ENCODE measurements around the gene KCNMB2. TPM values are rescaled to one million over a fixed set of nuclear protein-coding genes. Genes with fewer than 3 reads are reported as not detected.
"Not testable (repeated sequence)": the region's sequence is repeated elsewhere in the genome, so short reads cannot be mapped to it uniquely, and the experiment has no call there.

KCNMB2 gene
- total RNA-seq, 1 donor from 2014 or later = not detected

GRCh38 chr3:178518660-178519396 is 17.4 kb upstream of the KCNMB2 start:
- intact Hi-C loops (cut with micrococcal nuclease) = no loop called here

- intact Hi-C loops (cut with micrococcal nuclease) = no loop called here
Measured at GRCh38 chr3:178519701-178520100, 16.5 kb upstream of the KCNMB2 start.

DNA sequence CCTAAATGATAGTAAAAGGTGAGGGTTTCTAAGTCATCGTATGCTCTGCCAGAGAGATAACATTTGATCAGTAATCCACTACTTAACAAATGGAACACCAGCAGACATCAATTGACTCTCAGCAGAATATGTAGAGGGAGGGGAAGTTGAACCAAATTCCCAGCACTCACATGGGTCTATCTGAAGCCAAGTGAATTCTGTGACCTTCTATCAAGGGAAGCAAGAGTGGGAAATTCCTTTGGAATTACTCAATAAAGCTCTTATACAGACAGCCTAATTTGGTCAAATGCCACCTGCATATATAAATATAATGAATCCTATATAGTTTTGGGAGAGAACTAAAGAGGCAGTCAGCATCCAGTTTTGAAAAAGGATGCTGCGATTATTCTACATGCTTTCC is 15.8 kb upstream of the KCNMB2 start:
- intact Hi-C loops (cut with micrococcal nuclease) = no loop called here

DNA sequence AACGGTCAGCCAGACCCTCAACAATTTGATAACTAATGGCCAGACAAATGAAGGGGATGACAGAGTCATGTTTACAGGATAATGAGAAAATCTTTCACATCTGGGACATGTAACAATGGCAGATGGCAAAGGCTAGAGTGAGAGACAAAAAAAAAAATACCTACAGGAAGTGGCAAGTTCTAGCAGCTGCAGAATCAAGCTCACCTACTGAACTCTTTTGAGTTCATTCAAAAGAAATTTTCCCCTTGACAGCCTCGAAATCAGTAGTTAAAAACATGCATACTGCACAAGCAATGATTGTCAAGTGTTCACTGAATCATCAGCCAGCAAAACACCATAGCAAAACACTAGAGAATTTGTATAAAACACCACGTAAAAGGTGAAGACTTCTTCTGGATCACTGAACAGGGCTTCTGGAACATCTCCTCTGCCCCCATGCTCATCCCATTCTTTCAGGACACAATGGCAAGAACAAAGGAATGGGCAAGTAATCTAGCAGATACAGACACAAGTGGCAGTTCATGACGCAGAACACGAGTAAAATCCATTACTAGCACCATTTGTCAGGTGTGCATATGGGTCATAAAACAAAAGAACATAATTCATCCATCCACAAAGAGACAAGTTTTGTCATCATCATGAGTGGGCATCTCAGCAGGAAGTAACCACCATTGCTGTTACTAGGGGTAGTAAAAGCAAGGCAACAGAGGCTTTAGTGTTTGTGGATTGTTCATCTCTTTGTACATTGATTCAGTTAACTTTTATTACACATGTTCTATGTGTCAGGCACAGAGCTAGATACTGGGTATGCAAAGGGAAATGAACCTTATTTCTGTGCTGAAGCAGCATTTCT is 13.8 kb upstream of the KCNMB2 start:
- intact Hi-C loops (cut with micrococcal nuclease) = no loop called here

DNA sequence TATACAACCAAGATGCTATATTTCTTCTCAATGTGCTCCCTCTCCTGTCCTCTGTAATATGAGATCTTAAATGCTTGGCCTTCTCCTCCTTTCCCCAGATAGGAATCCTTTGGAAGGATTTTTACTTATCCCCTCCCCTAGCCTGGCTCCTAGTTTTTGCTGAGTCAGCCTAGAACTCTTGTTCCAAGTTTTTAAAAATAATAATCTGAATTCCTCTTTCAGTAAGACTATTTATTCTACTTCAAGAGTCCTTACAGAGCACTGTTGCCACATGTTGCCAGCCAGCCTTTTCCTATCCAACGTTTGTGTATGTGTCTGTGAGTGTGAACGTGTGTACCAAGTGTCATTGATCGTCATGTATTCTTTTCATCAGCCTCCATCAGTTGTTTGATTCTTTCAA is 11.0 kb upstream of the KCNMB2 start:
- intact Hi-C loops (cut with micrococcal nuclease) = no loop called here

GRCh38 chr3:178526291-178526690 is 9.9 kb upstream of the KCNMB2 start:
- intact Hi-C loops (cut with micrococcal nuclease) = no loop called here

DNA sequence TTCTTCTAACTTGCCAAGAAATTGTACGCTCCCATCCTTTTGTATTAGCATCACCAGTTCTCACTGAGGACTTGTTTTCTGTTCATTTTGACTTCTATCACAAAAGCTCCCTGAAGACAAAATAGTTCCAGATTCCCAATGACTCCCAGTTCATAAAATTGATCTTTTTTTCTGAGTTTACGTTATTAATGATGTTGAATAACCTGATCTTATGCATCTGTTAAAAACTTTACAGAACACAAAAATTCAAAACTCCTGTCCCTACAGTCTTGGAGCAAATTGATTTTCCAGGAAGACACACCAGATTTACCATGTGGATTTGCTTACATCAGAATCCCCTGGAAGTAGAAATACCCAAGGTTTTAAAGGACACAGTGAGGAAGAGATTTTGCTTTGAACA is 8.3 kb upstream of the KCNMB2 start:
- intact Hi-C loops (cut with micrococcal nuclease) = no loop called here

DNA sequence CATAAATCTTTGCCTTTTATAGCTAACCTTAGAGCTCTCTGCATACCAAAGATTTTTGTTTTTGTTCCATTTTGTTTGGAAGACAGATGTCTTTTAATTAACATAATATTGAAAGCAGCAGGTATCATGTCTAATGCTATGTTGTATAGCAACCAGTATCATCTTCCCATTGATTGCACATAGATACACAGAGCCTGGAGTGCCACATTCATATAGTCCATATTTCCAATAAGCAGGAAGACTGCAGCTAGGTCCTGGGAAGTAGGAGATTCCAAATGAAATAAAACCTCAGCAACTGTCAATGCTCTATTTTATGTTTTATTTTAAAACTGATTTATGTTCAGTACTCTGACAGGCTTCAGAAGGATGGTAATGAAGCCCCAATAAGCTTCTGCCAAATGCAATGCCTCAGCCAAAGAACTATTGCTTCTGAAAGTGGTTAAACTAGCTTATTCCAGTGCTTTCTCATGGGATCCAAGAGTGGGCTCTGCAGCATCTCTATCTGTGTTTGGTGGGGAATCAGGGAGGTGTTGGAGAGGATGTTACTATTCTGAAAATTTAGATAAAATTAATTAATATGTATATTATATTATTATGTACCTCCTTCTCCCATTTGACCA is 6.5 kb upstream of the KCNMB2 start:
- intact Hi-C loops (cut with micrococcal nuclease) = no loop called here

GRCh38 chr3:178532476-178532875 is 3.8 kb upstream of the KCNMB2 start:
- intact Hi-C loops (cut with micrococcal nuclease) = no loop called here

GRCh38 chr3:178537122-178537705 is 978 bp downstream of the KCNMB2 start:
- intact Hi-C loops (cut with micrococcal nuclease) = no loop called here

- intact Hi-C loops (cut with micrococcal nuclease) = no loop called here
Measured at GRCh38 chr3:178538056-178538455, 1.8 kb downstream of the KCNMB2 start.

GRCh38 chr3:178540184-178540583 is 3.9 kb downstream of the KCNMB2 start:
- intact Hi-C loops (cut with micrococcal nuclease) = no loop called here

GRCh38 chr3:178545337-178545736 is 9.1 kb downstream of the KCNMB2 start:
- intact Hi-C loops (cut with micrococcal nuclease) = no loop called here

- intact Hi-C loops (cut with micrococcal nuclease) = no loop called here
Measured at GRCh38 chr3:178546079-178546478, 9.8 kb downstream of the KCNMB2 start.

GRCh38 chr3:178549426-178549825 is 13.2 kb downstream of the KCNMB2 start:
- intact Hi-C loops (cut with micrococcal nuclease) = not testable (repeated sequence)

- intact Hi-C loops (cut with micrococcal nuclease) = no loop called here
Measured at GRCh38 chr3:178551916-178552321, 15.7 kb downstream of the KCNMB2 start.

GRCh38 chr3:178558637-178559036 is 22.4 kb downstream of the KCNMB2 start:
- intact Hi-C loops (cut with micrococcal nuclease) = no loop called here

DNA sequence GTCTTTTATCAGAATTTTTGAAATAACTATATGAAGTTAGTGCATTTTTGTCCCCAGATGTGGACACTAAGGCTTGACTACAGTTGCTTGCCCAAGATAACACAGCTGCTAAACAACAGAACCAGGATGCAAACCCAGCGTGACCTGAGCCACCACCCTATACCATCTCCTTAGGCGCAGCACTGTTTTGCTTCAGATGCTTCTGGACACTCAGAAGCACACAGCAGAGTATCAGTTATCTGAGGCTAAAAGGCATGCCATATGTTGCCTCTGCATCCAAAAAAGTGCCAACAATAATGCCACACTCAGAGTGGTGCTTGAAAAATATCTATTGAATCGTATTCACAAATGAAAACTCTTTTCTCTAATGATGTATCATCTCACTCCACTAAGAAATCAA is 24.5 kb downstream of the KCNMB2 start:
- intact Hi-C loops (cut with micrococcal nuclease) = no loop called here

DNA sequence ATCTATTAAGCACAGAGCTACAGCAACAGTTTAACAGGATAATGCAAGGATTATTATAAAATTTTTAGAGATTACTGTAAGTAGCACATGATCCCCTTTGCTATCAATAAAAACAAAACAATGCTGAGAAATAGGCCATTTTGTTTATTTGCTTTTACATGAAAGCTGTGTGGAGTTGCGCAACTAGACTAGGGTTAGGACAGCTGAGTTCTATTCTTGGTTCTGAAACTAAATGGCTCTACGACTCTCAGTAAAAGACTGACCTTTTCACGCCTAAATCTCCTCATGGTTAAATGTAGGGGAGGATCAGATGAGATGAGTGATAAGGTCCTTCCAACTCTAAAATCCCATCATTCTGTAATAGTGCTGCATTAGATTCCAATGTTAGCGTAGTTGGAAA is 25.0 kb downstream of the KCNMB2 start:
- intact Hi-C loops (cut with micrococcal nuclease) = no loop called here

DNA sequence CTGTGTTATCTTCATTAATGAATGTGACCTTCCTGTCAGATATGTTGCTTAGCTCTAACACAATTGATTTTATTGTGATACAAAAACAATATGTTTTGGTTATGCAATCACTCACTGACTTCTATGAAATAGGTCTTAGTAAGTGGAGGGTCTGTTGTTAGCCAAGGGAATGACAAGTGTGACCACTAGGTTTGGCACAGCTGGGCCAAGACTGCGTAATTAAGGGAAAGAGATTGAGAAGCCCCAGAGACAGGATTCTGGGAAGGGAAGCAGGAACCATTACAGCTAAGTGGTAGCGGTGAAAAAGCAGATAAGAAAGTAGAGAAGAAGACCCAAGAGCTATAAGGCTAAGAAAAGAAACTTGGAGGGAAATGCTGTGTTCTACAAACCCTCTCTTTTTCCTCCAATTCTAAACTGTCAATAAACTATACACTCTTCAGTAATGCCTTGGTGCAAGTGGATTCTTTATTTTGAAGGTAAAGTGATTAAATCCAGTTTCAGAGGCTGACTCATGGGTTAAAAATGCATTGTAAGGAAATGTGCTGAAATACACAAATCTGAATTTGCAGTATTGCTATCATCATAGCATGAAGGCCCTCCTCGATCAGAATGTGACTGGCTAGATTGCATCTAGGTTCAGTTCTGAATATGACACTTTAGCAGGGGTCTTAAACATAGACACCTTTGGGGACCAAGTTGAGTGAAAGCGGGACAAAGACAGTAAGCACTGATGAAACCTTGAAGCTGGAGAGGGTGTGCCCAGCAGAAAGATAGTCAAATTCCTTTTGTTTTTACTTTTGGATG is 26.1 kb downstream of the KCNMB2 start:
- intact Hi-C loops (cut with micrococcal nuclease) = no loop called here

GRCh38 chr3:178562947-178563232 is 26.7 kb downstream of the KCNMB2 start:
- intact Hi-C loops (cut with micrococcal nuclease) = no loop called here

Measured in T-helper 2 cell treated with Interferon-gamma antibody and Interleukin-4, amounts not matched to agents 100 ng/mL and 5 ng/mL, for 36 hours (primary cell).